Muscle layer of duodenum (tissue), 2 donors: ENCODE measurements around the gene ZC3H7B.

Experiments used
- H3K27ac ChIP-seq: one replicate; pipeline ENCODE4 v1.7.0; 2013; ENCODE audit warnings: mild to moderate bottlenecking, low read length
- H3K27me3 ChIP-seq: one replicate; pipeline ENCODE4 v1.7.0; 2013; ENCODE audit warnings: low read depth, mild to moderate bottlenecking, control low read depth, low read length
- H3K36me3 ChIP-seq, 2 donors: one replicate each; pipeline ENCODE4 v1.7.0; 2013; ENCODE audit warnings: low read length in 2 of 2, control low read depth in 1 of 2, mild to moderate bottlenecking in 1 of 2; ENCODE audit not compliant: insufficient read depth in 2 of 2, control insufficient read depth in 1 of 2
- H3K4me1 ChIP-seq, 2 donors: one replicate each; pipeline ENCODE4 v1.7.0; 2013; ENCODE audit warnings: low read length in 2 of 2, mild to moderate bottlenecking in 2 of 2, control low read depth in 1 of 2, moderate library complexity in 1 of 2; ENCODE audit not compliant: insufficient read depth in 2 of 2, control insufficient read depth in 1 of 2
- H3K4me3 ChIP-seq, 2 donors: one replicate each; pipeline ENCODE4 v1.7.0; 2013; ENCODE audit warnings: low read length in 2 of 2, low read depth in 1 of 2, mild to moderate bottlenecking in 1 of 2
- H3K9me3 ChIP-seq, 2 donors: one replicate each; pipeline ENCODE4 v1.7.0; 2013; ENCODE audit warnings: low read length in 2 of 2, control low read depth in 1 of 2, mild to moderate bottlenecking in 1 of 2; ENCODE audit not compliant: control insufficient read depth in 1 of 2
- donor health status: healthy.

ZC3H7B gene

GRCh38 chr22:41368543-41369423 lies 67.5 kb downstream of the ZC3H7B start:
- peak overlapping the region; percentile 70 to 82 for H3K4me3 ChIP-seq
- H3K27ac ChIP-seq: no peak overlapping the region
- no peaks in the 10 kb centered on the region for H3K27me3 ChIP-seq
- H3K4me1 ChIP-seq: peaks cover 10 to 31% of the 10 kb centered on the region in 2 donors
- H3K9me3 ChIP-seq: no peaks in the 10 kb centered on the region
- H3K36me3 ChIP-seq: peaks cover 0 to 8% of the 10 kb centered on the region in 2 donors

GRCh38 chr22:41369424-41369745 lies 68.1 kb downstream of the ZC3H7B start:
- no peak overlapping the region for H3K27ac ChIP-seq
- H3K4me3 ChIP-seq: peak overlapping the region; percentile 70 to 82
- H3K36me3 ChIP-seq: peaks cover 0 to 8% of the 10 kb centered on the region in 2 donors
- H3K9me3 ChIP-seq: no peaks in the 10 kb centered on the region
- peaks cover 10 to 31% of the 10 kb centered on the region in 2 donors for H3K4me1 ChIP-seq
- no peaks in the 10 kb centered on the region for H3K27me3 ChIP-seq

- H3K4me3 ChIP-seq: no peak overlapping the region
- H3K27ac ChIP-seq: no peak overlapping the region
- H3K9me3 ChIP-seq: no peaks in the 10 kb centered on the region
Observed at GRCh38 chr22:41369837-41370236, 68.5 kb downstream of the ZC3H7B start.

GRCh38 chr22:41377846-41378245 lies 76.5 kb downstream of the ZC3H7B start:
- Histone ChIP-seq H3K4me3 (no peak overlapping the region), H3K27me3 (no peaks in the 10 kb centered on the region), H3K27ac (no peak overlapping the region), H3K36me3 (no peaks in the 10 kb centered on the region), H3K4me1 (peaks cover 0 to 7% of the 10 kb centered on the region in 2 donors), H3K9me3 (no peaks in the 10 kb centered on the region)

More at GRCh38 chr22:41369837-41370236, 68.5 kb downstream of the ZC3H7B start:
- peaks cover 10 to 31% of the 10 kb centered on the region in 2 donors for H3K4me1 ChIP-seq
- no peaks in the 10 kb centered on the region for H3K27me3 ChIP-seq
- peaks cover 0 to 8% of the 10 kb centered on the region in 2 donors for H3K36me3 ChIP-seq

- H3K36me3 ChIP-seq: no peaks in the 10 kb centered on the region
- no peaks in the 10 kb centered on the region for H3K27me3 ChIP-seq
- peak overlapping the region; percentile 95 for H3K27ac ChIP-seq
- H3K4me3 ChIP-seq: peak overlapping the region; percentile 55 to 86
- H3K9me3 ChIP-seq: no peaks in the 10 kb centered on the region
- H3K4me1 ChIP-seq: peaks cover 0 to 18% of the 10 kb centered on the region in 2 donors
Observed at GRCh38 chr22:41380993-41381328, 79.6 kb downstream of the ZC3H7B start.

- Histone ChIP-seq H3K36me3 (no peaks in the 10 kb centered on the region), H3K4me1 (peaks cover 0 to 18% of the 10 kb centered on the region in 2 donors)
Observed at GRCh38 chr22:41381329-41382097, 80.2 kb downstream of the ZC3H7B start, which contains the start of gene TEF. Gene TEF, plus strand, starts transcription at chr22:41381942. Its CDS starts 103 bp downstream, at chr22:41382045.

GRCh38 chr22:41382098-41382578 lies 80.8 kb downstream of the ZC3H7B start:
- Histone ChIP-seq H3K9me3 (no peaks in the 10 kb centered on the region), H3K4me1 (peaks cover 0 to 18% of the 10 kb centered on the region in 2 donors), H3K27me3 (no peaks in the 10 kb centered on the region), H3K36me3 (peaks cover 0 to 2% of the 10 kb centered on the region in 2 donors), H3K4me3 (peak overlapping the region; percentile 76 to 86), H3K27ac (peak overlapping the region; percentile 60)

More at GRCh38 chr22:41381329-41382097, 80.2 kb downstream of the ZC3H7B start, which contains the start of gene TEF:
- no peaks in the 10 kb centered on the region for H3K27me3 ChIP-seq
- no peaks in the 10 kb centered on the region for H3K9me3 ChIP-seq
- peak within 1 kb of the TSS; percentile 95 for H3K27ac ChIP-seq
- peak within 1 kb of the TSS; percentile 76 to 86 for H3K4me3 ChIP-seq

GRCh38 chr22:41382610-41383009 lies 81.3 kb downstream of the ZC3H7B start:
- H3K4me1 ChIP-seq: peaks cover 0 to 18% of the 10 kb centered on the region in 2 donors
- H3K36me3 ChIP-seq: peaks cover 3 to 6% of the 10 kb centered on the region in 2 donors
- peak overlapping the region; percentile 60 for H3K27ac ChIP-seq
- peak overlapping the region; percentile 76 to 86 for H3K4me3 ChIP-seq
- no peaks in the 10 kb centered on the region for H3K27me3 ChIP-seq
- no peaks in the 10 kb centered on the region for H3K9me3 ChIP-seq

GRCh38 chr22:41383085-41383484 lies 81.8 kb downstream of the ZC3H7B start:
- Histone ChIP-seq H3K27me3 (no peaks in the 10 kb centered on the region), H3K36me3 (peaks cover 4 to 9% of the 10 kb centered on the region in 2 donors), H3K4me3 (peak overlapping the region; percentile 76 to 86), H3K9me3 (no peaks in the 10 kb centered on the region), H3K4me1 (peaks cover 0 to 18% of the 10 kb centered on the region in 2 donors), H3K27ac (no peak overlapping the region)

GRCh38 chr22:41384128-41384527 lies 82.8 kb downstream of the ZC3H7B start:
- H3K27me3 ChIP-seq: no peaks in the 10 kb centered on the region
- H3K4me3 ChIP-seq: no peak overlapping the region
- no peak overlapping the region for H3K27ac ChIP-seq
- H3K4me1 ChIP-seq: peaks cover 0 to 18% of the 10 kb centered on the region in 2 donors
- H3K9me3 ChIP-seq: no peaks in the 10 kb centered on the region
- H3K36me3 ChIP-seq: peaks cover 4 to 15% of the 10 kb centered on the region in 2 donors

GRCh38 chr22:41387341-41387740 lies 86.0 kb downstream of the ZC3H7B start:
- H3K27ac ChIP-seq: no peak overlapping the region
- no peaks in the 10 kb centered on the region for H3K27me3 ChIP-seq
- peaks cover 0 to 13% of the 10 kb centered on the region in 2 donors for H3K4me1 ChIP-seq
- H3K9me3 ChIP-seq: no peaks in the 10 kb centered on the region
- H3K4me3 ChIP-seq: no peak overlapping the region
- H3K36me3 ChIP-seq: peaks cover 11 to 29% of the 10 kb centered on the region in 2 donors
